ENCODE measurements around the gene IMPA2. TPM values are rescaled to one million over a fixed set of nuclear protein-coding genes. Genes with fewer than 3 reads are reported as not detected.

IMPA2 gene
- total RNA-seq, 3 donors from 2014 or later (not counting 1 experiment from before 2014, with no cell fraction given), result 2.7 to 6.6 (median 3.6) TPM

DNA sequence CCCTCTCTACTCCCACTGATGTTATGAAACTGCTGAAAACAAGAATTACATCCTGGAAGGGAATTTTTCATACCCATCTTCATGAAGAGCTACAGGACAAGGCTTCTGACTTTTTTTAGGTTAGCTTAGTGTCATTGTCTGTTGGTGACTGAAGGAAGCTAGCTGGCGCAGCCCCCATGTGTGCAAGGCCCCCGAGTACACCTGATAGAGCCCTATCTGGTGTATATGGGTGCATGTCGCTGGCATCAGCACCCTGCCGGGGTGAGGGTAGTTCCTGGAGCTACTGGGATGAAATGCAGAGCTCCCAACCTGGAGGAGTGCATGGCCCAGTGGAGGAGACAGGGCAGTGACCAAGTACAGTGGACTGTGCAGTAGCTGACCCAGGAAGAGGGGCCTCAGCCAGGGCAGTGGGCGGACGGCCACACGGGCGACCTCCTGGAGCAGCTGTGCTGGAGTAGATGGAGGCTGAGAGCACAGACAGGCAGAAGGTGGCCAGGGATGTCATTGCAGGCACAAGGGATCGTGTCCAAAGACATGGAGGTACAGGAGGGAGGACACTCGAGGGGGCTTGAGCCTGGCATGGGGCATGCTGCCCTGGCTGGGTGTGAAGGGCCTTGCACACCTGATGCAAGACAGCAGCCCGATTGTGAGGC is 12.1 kb downstream of the IMPA2 start:
- Histone ChIP-seq H3K9me3 (ENCODE audit: control insufficient read depth, insufficient read depth, low read length) (no peaks in the 10 kb centered on the region), H3K36me3 (ENCODE audit: control insufficient read depth, insufficient read depth, low read length) (no peaks in the 10 kb centered on the region), H3K4me3 (ENCODE audit: low read length) (no peak overlapping the region), H3K4me1 (ENCODE audit: control insufficient read depth, insufficient read depth, low read length) (peaks cover 11% of the 10 kb centered on the region), H3K27me3 (ENCODE audit: control insufficient read depth, insufficient read depth, low read length) (no peaks in the 10 kb centered on the region), H3K27ac (ENCODE audit: low read length) (no peak overlapping the region)
- H3K27ac Mint-ChIP-seq, result no peak overlapping the region
- H3K36me3 Mint-ChIP-seq, result no peaks in the 10 kb centered on the region
- H3K4me1 Mint-ChIP-seq, result peaks cover 8 to 15% of the 10 kb centered on the region in 2 donors
- TF ChIP-seq, protein P1, sequence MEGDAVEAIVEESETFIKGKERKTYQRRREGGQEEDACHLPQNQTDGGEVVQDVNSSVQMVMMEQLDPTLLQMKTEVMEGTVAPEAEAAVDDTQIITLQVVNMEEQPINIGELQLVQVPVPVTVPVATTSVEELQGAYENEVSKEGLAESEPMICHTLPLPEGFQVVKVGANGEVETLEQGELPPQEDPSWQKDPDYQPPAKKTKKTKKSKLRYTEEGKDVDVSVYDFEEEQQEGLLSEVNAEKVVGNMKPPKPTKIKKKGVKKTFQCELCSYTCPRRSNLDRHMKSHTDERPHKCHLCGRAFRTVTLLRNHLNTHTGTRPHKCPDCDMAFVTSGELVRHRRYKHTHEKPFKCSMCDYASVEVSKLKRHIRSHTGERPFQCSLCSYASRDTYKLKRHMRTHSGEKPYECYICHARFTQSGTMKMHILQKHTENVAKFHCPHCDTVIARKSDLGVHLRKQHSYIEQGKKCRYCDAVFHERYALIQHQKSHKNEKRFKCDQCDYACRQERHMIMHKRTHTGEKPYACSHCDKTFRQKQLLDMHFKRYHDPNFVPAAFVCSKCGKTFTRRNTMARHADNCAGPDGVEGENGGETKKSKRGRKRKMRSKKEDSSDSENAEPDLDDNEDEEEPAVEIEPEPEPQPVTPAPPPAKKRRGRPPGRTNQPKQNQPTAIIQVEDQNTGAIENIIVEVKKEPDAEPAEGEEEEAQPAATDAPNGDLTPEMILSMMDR (IDR thresholded peaks at IDR 0.05), result no peak
- ATAC-seq (no peak), DNase-seq (no peak)
- H3K9me3 Mint-ChIP-seq, result no peaks in the 10 kb centered on the region
- intact Hi-C loops (cut with micrococcal nuclease), result no loop called here
- 93% methylated on average over 11 of the region's 11 CpGs for WGBS (ENCODE audit: insufficient coverage)
- no peaks in the 10 kb centered on the region for H3K27me3 Mint-ChIP-seq (ENCODE audit: low read depth in 2 of 2)
- H3K4me3 Mint-ChIP-seq, result no peak overlapping the region

DNA sequence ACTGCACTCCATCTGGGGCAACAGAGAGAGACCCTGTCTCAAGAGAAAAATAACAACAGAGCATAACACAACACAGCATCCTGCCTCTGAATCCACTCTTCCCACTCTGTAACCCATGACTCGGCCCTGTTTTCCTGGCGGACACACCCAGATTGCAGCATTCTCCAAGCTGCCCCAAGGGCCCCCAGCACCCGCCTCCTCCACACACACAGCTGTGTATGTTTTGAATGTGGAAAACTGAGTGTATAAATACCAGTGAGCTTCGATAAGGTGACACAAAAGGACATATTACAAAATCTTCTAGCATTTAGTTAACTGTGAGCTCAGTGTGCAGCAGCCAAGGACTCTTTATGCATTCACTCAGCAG is 13.0 kb downstream of the IMPA2 start:
- peaks cover 11% of the 10 kb centered on the region for H3K4me1 ChIP-seq (ENCODE audit: control insufficient read depth, insufficient read depth, low read length)
- Mint-ChIP-seq H3K4me3 (no peak overlapping the region), H3K9me3 (no peaks in the 10 kb centered on the region), H3K27ac (no peak overlapping the region), H3K36me3 (no peaks in the 10 kb centered on the region), H3K4me1 (peaks cover 8 to 15% of the 10 kb centered on the region in 2 donors), H3K27me3 (ENCODE audit: low read depth in 2 of 2) (no peaks in the 10 kb centered on the region)
- H3K9me3 ChIP-seq (ENCODE audit: control insufficient read depth, insufficient read depth, low read length), result no peaks in the 10 kb centered on the region
- DNase-seq (no peak), ATAC-seq (no peak)
- H3K4me3 ChIP-seq (ENCODE audit: low read length), result no peak overlapping the region
- intact Hi-C loops (cut with micrococcal nuclease), result loop anchor here (2.0 kb wide), 1 partner anchor 338 kb away; no protein-coding TSS in a partner anchor
- H3K36me3 ChIP-seq (ENCODE audit: control insufficient read depth, insufficient read depth, low read length), result no peaks in the 10 kb centered on the region
- TF ChIP-seq, protein P1 (IDR thresholded peaks at IDR 0.05), result no peak
- no peak overlapping the region for H3K27ac ChIP-seq (ENCODE audit: low read length)
- H3K27me3 ChIP-seq (ENCODE audit: control insufficient read depth, insufficient read depth, low read length), result no peaks in the 10 kb centered on the region
- 100% methylated on average over 2 of the region's 4 CpGs for WGBS (ENCODE audit: insufficient coverage)

DNA sequence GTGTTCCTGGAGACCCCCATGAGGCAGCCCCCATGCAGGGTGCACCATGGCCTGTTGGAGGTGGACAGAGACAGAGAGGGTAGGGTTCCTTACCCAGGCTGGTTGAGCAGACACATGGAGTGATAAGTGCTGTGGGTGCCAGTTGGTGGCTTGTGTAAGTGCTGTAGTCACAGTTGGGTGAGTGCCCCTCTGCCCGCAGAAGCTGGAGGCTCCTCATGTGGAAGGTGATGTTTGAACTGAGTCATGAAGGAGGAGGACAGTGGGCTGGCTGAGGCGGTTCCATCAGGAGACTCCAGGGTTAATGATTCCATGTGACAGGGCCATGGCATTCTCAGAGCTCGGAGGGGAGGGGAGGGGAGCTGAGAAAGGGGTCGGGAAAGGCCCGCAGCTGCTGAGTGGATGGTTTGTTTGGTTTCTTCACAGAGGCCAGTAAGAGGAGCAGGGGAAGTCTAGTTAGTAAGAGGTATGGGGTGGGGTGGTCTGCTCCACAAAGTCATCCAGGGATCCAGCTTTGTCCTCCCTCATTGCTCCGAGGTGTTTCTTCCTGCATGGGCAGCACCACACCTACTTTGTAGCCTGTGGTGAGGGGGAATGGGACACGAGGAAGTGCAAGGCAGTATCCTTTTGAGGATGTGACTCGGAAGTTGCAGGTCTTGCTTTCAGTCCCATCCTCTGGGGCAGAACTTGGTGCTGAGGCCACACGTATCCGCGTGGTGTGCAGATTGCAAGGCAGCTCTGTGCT is 13.6 kb downstream of the IMPA2 start:
- ATAC-seq (no peak), DNase-seq (no peak)
- no peak overlapping the region for H3K27ac ChIP-seq (ENCODE audit: low read length)
- H3K4me3 Mint-ChIP-seq, result no peak overlapping the region
- no peaks in the 10 kb centered on the region for H3K36me3 ChIP-seq (ENCODE audit: control insufficient read depth, insufficient read depth, low read length)
- H3K4me1 Mint-ChIP-seq, result peaks cover 8 to 15% of the 10 kb centered on the region in 2 donors
- H3K36me3 Mint-ChIP-seq, result no peaks in the 10 kb centered on the region
- intact Hi-C loops (cut with micrococcal nuclease), result loop anchor here (1.0 to 2.0 kb wide), 3 partner anchors 57 to 338 kb away; no protein-coding TSS in a partner anchor
- H3K4me1 ChIP-seq (ENCODE audit: control insufficient read depth, insufficient read depth, low read length), result peaks cover 11% of the 10 kb centered on the region
- H3K27ac Mint-ChIP-seq, result peak overlapping the region in 1 of 2 donors; percentile 39
- no peaks in the 10 kb centered on the region for H3K9me3 ChIP-seq (ENCODE audit: control insufficient read depth, insufficient read depth, low read length)
- H3K27me3 Mint-ChIP-seq (ENCODE audit: low read depth in 2 of 2), result no peaks in the 10 kb centered on the region
- H3K4me3 ChIP-seq (ENCODE audit: low read length), result no peak overlapping the region
- no peaks in the 10 kb centered on the region for H3K9me3 Mint-ChIP-seq
- no peaks in the 10 kb centered on the region for H3K27me3 ChIP-seq (ENCODE audit: control insufficient read depth, insufficient read depth, low read length)
- WGBS (ENCODE audit: insufficient coverage), result 79% methylated on average over 11 of the region's 11 CpGs
- TF ChIP-seq, protein P1 (IDR thresholded peaks at IDR 0.05), result no peak

Data from natural killer cell (primary cell).